ENCODE results near the gene MYL6B.

Gene MYL6B

DNA sequence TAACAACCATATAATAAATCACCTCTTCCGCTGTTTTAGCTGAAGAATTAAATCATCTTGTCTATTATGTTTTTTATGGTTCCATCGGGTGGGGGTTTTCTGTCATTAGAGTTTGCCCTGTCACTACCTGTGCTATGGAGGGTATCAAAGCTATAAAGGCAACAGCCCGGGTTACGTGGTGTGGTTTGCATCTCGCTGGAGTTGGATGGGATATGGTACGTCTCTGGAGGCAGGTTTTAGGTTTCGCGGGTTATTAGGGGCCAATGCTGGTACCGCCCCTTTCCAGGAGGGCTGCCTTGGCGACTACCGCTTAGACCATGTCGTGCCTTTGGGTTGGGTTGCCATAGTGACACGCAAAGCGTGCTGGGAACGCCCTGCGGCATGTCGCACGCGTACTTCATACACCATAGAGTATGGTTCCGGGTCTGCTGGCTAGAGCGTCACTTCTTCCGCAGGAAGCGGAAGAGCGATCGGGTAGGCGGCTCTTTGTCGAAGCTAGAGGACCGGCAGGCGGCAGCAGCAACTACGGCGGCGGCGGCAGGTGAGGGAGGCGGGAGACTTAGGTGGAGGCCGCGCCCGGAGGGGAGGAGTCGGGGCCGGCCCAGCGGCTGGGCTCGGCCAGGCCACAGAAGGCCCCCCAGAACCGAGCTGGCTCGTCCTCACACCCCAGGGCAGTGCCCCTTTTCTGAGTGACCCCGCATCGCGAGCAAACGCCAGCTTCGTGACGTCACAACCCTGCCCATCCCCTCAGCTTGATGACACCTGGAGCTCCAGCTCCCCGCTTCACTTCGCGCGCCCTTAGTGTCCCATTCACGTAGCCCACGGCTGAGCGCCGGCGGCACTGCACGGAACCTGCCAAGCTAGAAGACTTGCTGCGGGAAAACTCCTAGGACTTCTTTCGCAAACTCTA is 34.4 kb upstream of the MYL6B start, which contains the start of gene ZC3H10:
ZC3H10 (plus strand) TSS at position 489 of the 910 bp plus-strand sequence. CDS start 2,297 bp downstream, outside the sequence.
- TF ChIP-seq CTCF (IDR thresholded peaks at IDR 0.05; ENCODE audit: insufficient read depth, missing control alignments) = peak; percentile 46
- FAIRE-seq (peak; percentile 35), DNase-seq (ENCODE audit: insufficient read length, low spot score) (peak; percentile 58)

GRCh38 chr12:56118688-56119357 is 33.6 kb upstream of the MYL6B start:
- no peak for DNase-seq (ENCODE audit: insufficient read length, low spot score)
- FAIRE-seq = no peak
- TF ChIP-seq CTCF (IDR thresholded peaks at IDR 0.05; ENCODE audit: insufficient read depth, missing control alignments) = no peak

GRCh38 chr12:56119361-56119796 is 33.0 kb upstream of the MYL6B start:
- peak; percentile 86 for TF ChIP-seq CTCF (IDR thresholded peaks at IDR 0.05; ENCODE audit: insufficient read depth, missing control alignments)
- FAIRE-seq (no peak), DNase-seq (ENCODE audit: insufficient read length, low spot score) (peak; percentile 81)

- FAIRE-seq = no peak
- no peak for TF ChIP-seq CTCF (IDR thresholded peaks at IDR 0.05; ENCODE audit: insufficient read depth, missing control alignments)
- DNase-seq (ENCODE audit: insufficient read length, low spot score) = no peak
Observed at GRCh38 chr12:56120158-56120846, 32.1 kb upstream of the MYL6B start.

GRCh38 chr12:56121204-56121870 is 31.1 kb upstream of the MYL6B start:
- TF ChIP-seq CTCF (IDR thresholded peaks at IDR 0.05; ENCODE audit: insufficient read depth, missing control alignments) = no peak
- FAIRE-seq = no peak
- DNase-seq (ENCODE audit: insufficient read length, low spot score) = no peak

DNA sequence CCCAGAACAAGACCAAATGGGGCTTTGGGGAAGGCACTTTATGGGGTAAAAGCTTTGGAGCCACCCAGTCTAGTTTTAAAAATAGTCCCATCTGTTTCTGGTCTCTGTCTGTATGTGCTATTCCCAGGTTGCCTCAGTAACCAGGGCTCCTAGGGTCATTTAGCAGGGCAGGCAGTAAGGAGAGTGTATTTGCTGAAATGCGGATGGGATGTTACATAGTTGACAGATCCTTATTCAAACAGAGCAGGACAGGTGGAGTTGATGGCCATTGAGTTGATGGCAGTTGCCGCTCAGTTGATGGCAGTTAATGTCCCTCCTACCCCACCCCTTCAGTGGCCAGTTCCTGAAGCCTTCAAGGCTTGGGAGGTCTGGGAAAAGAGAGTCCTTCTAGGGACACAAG is 29.8 kb upstream of the MYL6B start:
- TF ChIP-seq CTCF (IDR thresholded peaks at IDR 0.05; ENCODE audit: insufficient read depth, missing control alignments) = no peak
- FAIRE-seq (no peak), DNase-seq (ENCODE audit: insufficient read length, low spot score) (no peak)

Measured in D721Med (cell line).